GM12878 (cell line): ENCODE results near the gene EPB41L4B. TPM values are rescaled to one million over a fixed set of nuclear protein-coding genes. Genes with fewer than 3 reads are reported as not detected.

Source experiments
- ATAC-seq: fragments of 200-7000 bp; cut with Tn5 transposase; 3 replicates; pipeline ENCODE4 v1.9.1; 2020; ENCODE audit warnings: mild to moderate bottlenecking, moderate library complexity
- BruUV-seq: library from RNA; stranded (reverse); fragments of 400-500 nt; replicated peaks from 2 replicates; lab custom pipeline; 2021; lab: Mats Ljungman, UMichigan
- CTCF ChIA-PET: fragments of 300-600 bp; sonication (Branson Sonifier 250); formaldehyde crosslinking; extraction: SDS; loops from one replicate; lab custom pipeline; 2021; ENCODE audit warnings: inconsistent platforms; lab: Yijun Ruan, JAX
- POLR2A ChIA-PET: fragments of 350-600 bp; formaldehyde crosslinking; extraction: SDS; loops from one replicate; lab custom pipeline; 2021; ENCODE audit warnings: inconsistent platforms; lab: Charles Lee
- RAD21 ChIA-PET: fragments of 300-600 bp; sonication (Branson Sonifier 250); formaldehyde crosslinking; loops from one replicate; lab custom pipeline; 2023; ENCODE audit warnings: antibody characterized with exemption; ENCODE audit not compliant: unreplicated experiment; lab: Charles Lee
- SMC1A ChIA-PET: fragments of 300-600 bp; sonication (Branson Sonifier 250); formaldehyde crosslinking; loops from one replicate; lab custom pipeline; 2023; ENCODE audit not compliant: unreplicated experiment, uncharacterized antibody; lab: Charles Lee
- DNase-seq: peaks from one replicate; pipeline ENCODE4 v3.0.0-alpha.2; 2011; ENCODE audit warnings: low read depth, low spot score
- FAIRE-seq: peaks from 3 replicates; lab custom pipeline; 2011; peaks lifted over from hg19 to GRCh38; lab: Jason Lieb, UNC
- H2AFZ ChIP-seq: 2 replicates; pipeline ENCODE4 v1.6.0; 2011; ENCODE audit warnings: low read depth, low read length, control low read depth; ENCODE audit not compliant: control insufficient read depth
- H3K27ac ChIP-seq: 2 replicates; pipeline ENCODE4 v1.5.1; 2011; ENCODE audit warnings: control low read depth; ENCODE audit not compliant: control insufficient read depth, insufficient read depth
- H3K27me3 ChIP-seq, 2 experiments: replicated peaks in 1 of 2; 2 replicates each; pipeline versions ENCODE4 v1.6.0 to v1.6.1; 2011; ENCODE audit warnings: low read length in 1 of 2; ENCODE audit not compliant: control insufficient read depth in 2 of 2, insufficient read depth in 2 of 2
- H3K36me3 ChIP-seq, 2 experiments: 2 replicates each; pipeline ENCODE4 v1.5.1; 2011; ENCODE audit warnings: low read length in 1 of 2; ENCODE audit not compliant: control insufficient read depth in 2 of 2, insufficient read depth in 2 of 2
- H3K4me1 ChIP-seq: 2 replicates; pipeline ENCODE4 v1.6.1; 2011; ENCODE audit warnings: mild to moderate bottlenecking, low read length, moderate library complexity, mixed read lengths; ENCODE audit not compliant: control insufficient read depth, insufficient read depth
- H3K4me2 ChIP-seq: 2 replicates; pipeline ENCODE4 v1.6.0; 2011; ENCODE audit warnings: control low read depth; ENCODE audit not compliant: control insufficient read depth, insufficient read depth
- H3K4me3 ChIP-seq: fragments of 200-600 bp; sonication (generic); 2 replicates; pipeline ENCODE4 v1.5.1; 2016
- H3K79me2 ChIP-seq: 2 replicates; pipeline ENCODE4 v1.6.0; 2011; ENCODE audit warnings: low read length; ENCODE audit not compliant: control insufficient read depth, insufficient read depth
- H3K9ac ChIP-seq: 2 replicates; pipeline ENCODE4 v1.8.0; 2011; ENCODE audit warnings: low read length, control low read depth, mixed read lengths; ENCODE audit not compliant: control insufficient read depth, insufficient read depth
- H3K9me3 ChIP-seq: replicated peaks from 3 replicates; pipeline ENCODE4 v1.5.1; 2011; ENCODE audit warnings: mild to moderate bottlenecking, low read length; ENCODE audit not compliant: control insufficient read depth, insufficient read depth
- H4K20me1 ChIP-seq: 2 replicates; pipeline ENCODE4 v1.6.0; 2011; ENCODE audit not compliant: control insufficient read depth, insufficient read depth
- BCLAF1 ChIP-seq: fragments of 450-650 bp; IDR thresholded peaks from 2 replicates; pipeline ENCODE4 v1.6.1; 2017; ENCODE audit warnings: antibody characterized with exemption, mild to moderate bottlenecking, moderate library complexity
- CEBPB ChIP-seq, 2 experiments: fragments of 150-350 bp in 1 of 2; IDR thresholded peaks; 2 replicates each; pipeline ENCODE4 v1.6.1; 2012 to 2014; ENCODE audit warnings: low read depth in 2 of 2, low read length in 2 of 2, borderline replicate concordance in 1 of 2, inconsistent platforms in 1 of 2
- CHD1 ChIP-seq: IDR thresholded peaks from 2 replicates; pipeline ENCODE4 v1.6.1; 2012; ENCODE audit warnings: low read depth, low read length, improper control_type of control experiment
- ELK1 ChIP-seq: IDR thresholded peaks from 2 replicates; pipeline ENCODE4 v1.6.1; 2012; ENCODE audit warnings: low read depth, low read length, improper control_type of control experiment
- FOXK2 ChIP-seq: fragments of 450-650 bp; IDR thresholded peaks from 2 replicates; pipeline ENCODE4 v1.6.1; 2017; ENCODE audit warnings: mild to moderate bottlenecking, moderate library complexity
- IRF3 ChIP-seq: fragments of 450-650 bp; IDR thresholded peaks from 2 replicates; pipeline ENCODE4 v1.6.1; 2014; ENCODE audit warnings: mild to moderate bottlenecking
- MAX ChIP-seq: IDR thresholded peaks from 2 replicates; pipeline ENCODE4 v1.6.1; 2012; ENCODE audit warnings: low read depth, low read length, improper control_type of control experiment
- MEF2B ChIP-seq: fragments of 450-650 bp; IDR thresholded peaks from 2 replicates; pipeline ENCODE4 v1.6.1; 2018; ENCODE audit warnings: mild to moderate bottlenecking, moderate library complexity; ENCODE audit not compliant: partially characterized antibody, poor library complexity, severe bottlenecking
- NRF1 ChIP-seq: conservative IDR thresholded peaks from 2 replicates; pipeline ENCODE4 v1.6.1; 2011; ENCODE audit warnings: mild to moderate bottlenecking, low read depth, low read length, improper control_type of control experiment
- TBL1XR1 ChIP-seq: IDR thresholded peaks from 2 replicates; pipeline ENCODE4 v1.6.1; 2012; ENCODE audit warnings: low read depth, low read length, improper control_type of control experiment
- YBX1 ChIP-seq: fragments of 450-650 bp; IDR thresholded peaks from 2 replicates; pipeline ENCODE4 v1.6.1; 2016; ENCODE audit warnings: antibody characterized with exemption
- ZNF687 ChIP-seq: fragments of 450-650 bp; IDR thresholded peaks from 2 replicates; pipeline ENCODE4 v1.6.1; 2017; ENCODE audit warnings: mild to moderate bottlenecking, moderate library complexity
- WGBS: methylation state at CpG from one replicate; pipeline ENCODE4 v1.1.6; 2016; ENCODE audit warnings: low lambda C conversion rate; ENCODE audit not compliant: insufficient replicate concordance, insufficient coverage; ENCODE audit errors: missing lambda C conversion rate; 5-methylcytosine and 5-hydroxymethylcytosine counted together
- in situ Hi-C: fragments of 300-500 bp; cut with MboI; formaldehyde crosslinking; loops from 9 replicates; pipeline ENCODE4 v1.14.3; 2018; ENCODE audit warnings: mixed read lengths
- intact Hi-C: fragments of 100-400 bp; cut with micrococcal nuclease; formaldehyde crosslinking; loops from one replicate; pipeline ENCODE4 v1.14.2; 2022; ENCODE audit not compliant: unreplicated experiment
- polyA plus RNA-seq, 11 experiments: library from polyadenylated mRNA; depleted of rRNA in 4 of 11; unstranded in 6 of 11; stranded (reverse) in 5 of 11; fragments of >200 nt; fragmentation: Nextera tagmentation in 4 of 11; fragmentation: Illumina TruSeq in 1 of 11; extraction: Ambion mirVana in 4 of 11; extraction: Trizol in 1 of 11; gene quantifications; 1 replicate in 1 of 11; 2 replicates in 10 of 11; pipeline versions ENCODE4 v1.2.1 to v1.2.3, GENCODE V29; 2011 to 2016; ENCODE audit warnings: inconsistent platforms in 2 of 11, missing spikeins in 2 of 11, low read depth in 1 of 11
- total RNA-seq, 4 experiments: library from RNA; depleted of rRNA in 3 of 4; stranded (reverse); fragments of >200 nt in 3 of 4; fragmentation: Illumina TruSeq in 1 of 4; extraction: Trizol in 1 of 4; gene quantifications; 2 replicates each; pipeline versions ENCODE4 v1.2.1 to v1.2.3, GENCODE V29; 2013 to 2021

Gene EPB41L4B
- total and polyA plus RNA-seq, 10 of the 15 experiments (the other 5 are each of a cell fraction or from before 2014, with no cell fraction given), result 0.04 to 0.75 (median 0.13) TPM; not detected in 1

- Histone ChIP-seq H4K20me1 (no peaks in the 10 kb centered on the region), H3K4me3 (no peak overlapping the region), H3K4me2 (no peak overlapping the region), H3K27ac (no peak overlapping the region), H3K27me3 (no peaks in the 10 kb centered on the region), H3K9me3 (no peaks in the 10 kb centered on the region; the same call in 2 of the 3 replicates), H2AFZ (no peak overlapping the region), H3K9ac (no peak overlapping the region), H3K4me1 (no peaks in the 10 kb centered on the region), H3K79me2 (no peaks in the 10 kb centered on the region), H3K36me3 (no peaks in the 10 kb centered on the region)
- RAD21 ChIA-PET, result no interaction called here
- intact Hi-C loops, result no loop called here
- ATAC-seq (no peak), DNase-seq (no peak), FAIRE-seq (no peak)
- in situ Hi-C loops, result no loop called here
- SMC1A ChIA-PET, result no interaction called here
- 52% methylated on average over 15 of the region's 15 CpGs for WGBS
- BruUV-seq, result no TSS peak
- CTCF ChIA-PET, result no interaction called here
- POLR2A ChIA-PET, result no interaction called here
- TF ChIP-seq ELK1 (no peak), IRF3 (no peak), BCLAF1 (no peak), CHD1 (no peak), MAX (no peak), MEF2B (no peak), NRF1 (no peak), CEBPB (IDR thresholded peaks at IDR 0.05; ENCODE audit: borderline replicate concordance in 1 of 2, low read depth in 2 of 2, low read length in 2 of 2) (no peak), TBL1XR1 (no peak), YBX1 (no peak), ZNF687 (no peak), FOXK2 (no peak)
Measured at GRCh38 chr9:109270971-109271925, 49.6 kb downstream of the EPB41L4B start.
